Forelimb muscle (tissue), 1 donor: ENCODE data around the gene RTN4RL1. TPM values are rescaled to one million over a fixed set of nuclear protein-coding genes. Genes with fewer than 3 reads are reported as not detected.

Experiments used
- DNase-seq: peaks from one replicate; pipeline ENCODE4 v3.0.0-alpha.2; 2013; ENCODE audit warnings: low read depth
- polyA plus RNA-seq: library from polyadenylated mRNA; unstranded; fragments of 120-200 nt; gene quantifications from one replicate; pipeline ENCODE4 v1.2.1, GENCODE V29; 2013; ENCODE audit not compliant: insufficient read length

The RTN4RL1 gene
- polyA plus RNA-seq, 1 donor: 1.5 TPM

DNA sequence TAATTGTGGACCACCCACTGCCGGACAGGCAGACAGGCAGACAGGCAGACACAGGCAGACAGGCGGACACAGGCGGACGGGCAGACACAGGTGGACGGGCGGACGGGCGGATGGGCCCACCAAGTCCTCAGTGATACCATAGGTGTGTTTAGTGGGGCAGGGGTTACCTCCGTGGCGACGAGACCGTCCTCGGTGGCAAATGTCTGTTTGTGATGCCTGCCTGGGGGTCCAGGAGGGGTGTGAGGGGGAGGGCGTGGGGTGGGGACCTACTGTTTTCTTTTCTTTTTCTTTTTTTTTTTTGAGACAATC, 76.7 kb downstream of the RTN4RL1 start:
- DNase-seq: no peak

DNA sequence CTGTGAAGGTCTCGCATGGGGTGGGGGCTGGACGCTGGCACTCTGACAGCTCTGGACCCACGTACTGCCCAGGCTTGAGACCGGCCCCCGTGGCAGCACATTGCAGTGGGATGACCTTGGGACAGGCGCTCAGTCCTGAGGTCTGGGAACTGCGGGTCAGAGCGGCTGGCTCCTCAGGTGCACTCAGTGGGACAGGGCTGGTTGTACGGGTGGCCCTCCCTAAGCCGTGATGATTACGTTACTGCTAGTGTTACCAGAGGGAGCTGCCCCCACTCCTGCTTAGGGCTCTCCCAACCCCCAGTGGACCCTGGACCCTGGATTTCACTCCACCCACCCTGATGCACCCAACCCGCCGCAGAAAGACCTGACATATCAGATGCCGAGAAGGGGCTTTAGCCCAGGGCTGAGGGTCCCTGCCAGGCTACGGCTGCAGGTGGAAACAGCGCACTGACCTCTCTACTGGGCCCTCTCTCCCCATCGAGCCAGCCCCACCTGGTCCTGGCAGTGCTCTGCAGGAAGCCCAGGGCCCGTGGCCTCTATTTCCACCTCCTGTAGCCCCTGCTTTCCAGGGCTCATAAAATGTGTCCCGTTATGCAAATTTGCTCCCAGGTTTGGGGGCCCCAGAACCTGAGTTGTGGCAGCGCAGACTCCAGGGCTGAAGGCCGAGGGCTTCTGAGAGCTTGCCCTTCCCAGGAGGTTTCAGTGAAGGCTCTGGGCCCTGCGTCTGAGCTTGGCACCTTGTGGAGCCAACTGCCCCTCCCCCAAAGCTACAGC, 77.2 kb downstream of the RTN4RL1 start:
- no peak for DNase-seq

DNA sequence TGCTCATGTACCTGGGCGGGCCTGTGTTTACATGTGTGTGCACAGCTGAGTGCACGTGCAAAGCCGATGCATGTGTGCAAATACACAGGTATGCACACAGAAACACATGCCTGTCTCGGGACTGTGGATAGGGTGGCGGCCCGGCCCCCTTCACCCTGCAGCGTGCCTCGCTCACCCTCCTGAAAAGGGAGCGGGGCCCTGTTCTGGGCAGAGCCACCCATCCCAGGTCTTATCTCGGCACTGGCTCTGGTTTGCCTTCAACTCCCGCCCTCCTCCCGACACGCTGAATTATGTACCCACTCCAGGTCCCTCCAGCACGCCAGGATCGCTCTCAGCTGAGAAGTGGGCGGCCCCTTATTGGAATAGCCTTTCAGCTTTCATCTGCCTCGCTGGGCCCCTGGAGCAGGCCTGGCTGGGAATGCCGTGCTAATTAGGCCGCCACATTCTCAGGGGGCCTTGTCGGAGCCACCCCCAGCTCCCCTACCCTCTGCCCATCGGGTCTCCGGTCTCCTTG, 77.8 kb downstream of the RTN4RL1 start:
- DNase-seq: no peak

DNA sequence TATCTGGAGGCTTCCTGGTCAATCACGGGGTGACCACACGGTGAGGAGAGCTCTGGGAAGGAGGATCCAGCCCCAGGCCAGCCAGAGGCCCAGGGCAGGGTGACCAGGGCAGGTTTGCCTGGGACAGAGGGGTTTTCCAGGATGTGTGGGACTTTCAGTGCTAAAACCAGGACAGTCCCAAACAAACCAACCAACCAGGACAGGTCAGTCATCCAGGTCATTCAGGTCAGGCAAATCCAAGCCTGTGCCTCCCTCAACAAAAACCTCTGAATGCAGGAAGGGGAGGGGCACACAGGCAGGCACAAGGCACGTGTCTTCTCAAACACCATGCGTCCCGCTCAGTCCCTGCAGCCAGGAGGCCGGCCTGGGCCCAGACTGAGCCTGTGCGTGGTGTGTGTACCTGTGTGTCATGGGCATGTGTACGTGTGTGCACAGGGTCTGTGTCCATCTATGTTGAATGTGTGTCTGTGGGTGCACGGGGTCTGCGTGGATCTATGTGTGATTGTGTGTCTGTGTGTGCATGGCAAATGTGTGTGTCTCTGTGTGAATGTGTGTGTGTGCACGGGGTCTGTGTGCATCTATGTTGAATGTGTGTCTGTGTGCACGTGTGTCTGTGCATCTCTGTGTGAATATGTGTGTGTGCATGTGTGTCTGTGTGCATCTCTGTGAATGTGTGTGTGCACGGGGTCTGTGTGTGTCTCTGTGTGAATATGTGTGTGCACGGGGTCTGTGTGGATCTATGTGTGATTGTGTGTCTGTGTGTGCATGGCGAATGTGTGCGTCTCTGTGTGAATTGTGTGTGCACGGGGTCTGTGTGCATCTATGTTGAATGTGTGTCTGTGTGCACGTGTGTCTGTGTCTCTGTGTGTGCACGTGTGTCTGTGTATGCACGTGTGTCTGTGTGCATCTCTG, 78.9 kb downstream of the RTN4RL1 start:
- DNase-seq: no peak

DNA sequence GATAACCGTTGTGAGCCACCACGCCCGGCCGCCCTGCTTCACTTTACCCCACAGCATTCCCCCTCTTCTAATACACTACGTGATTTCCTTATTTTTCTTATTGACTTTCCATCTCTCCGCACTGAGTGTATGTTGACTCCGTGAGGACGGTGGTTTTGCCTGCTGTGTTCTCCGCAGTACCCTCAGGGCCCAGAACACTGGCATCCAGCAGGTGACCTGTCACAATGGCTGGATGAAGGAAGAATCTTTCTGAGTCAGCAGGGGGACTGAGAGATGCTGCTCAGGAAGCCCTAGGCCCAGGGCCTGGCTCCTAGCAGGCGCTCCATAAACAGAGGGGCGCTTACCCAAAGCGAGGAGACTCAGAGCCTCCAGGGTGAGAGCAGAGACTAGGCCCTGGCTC, 79.5 kb downstream of the RTN4RL1 start:
- no peak for DNase-seq

DNA sequence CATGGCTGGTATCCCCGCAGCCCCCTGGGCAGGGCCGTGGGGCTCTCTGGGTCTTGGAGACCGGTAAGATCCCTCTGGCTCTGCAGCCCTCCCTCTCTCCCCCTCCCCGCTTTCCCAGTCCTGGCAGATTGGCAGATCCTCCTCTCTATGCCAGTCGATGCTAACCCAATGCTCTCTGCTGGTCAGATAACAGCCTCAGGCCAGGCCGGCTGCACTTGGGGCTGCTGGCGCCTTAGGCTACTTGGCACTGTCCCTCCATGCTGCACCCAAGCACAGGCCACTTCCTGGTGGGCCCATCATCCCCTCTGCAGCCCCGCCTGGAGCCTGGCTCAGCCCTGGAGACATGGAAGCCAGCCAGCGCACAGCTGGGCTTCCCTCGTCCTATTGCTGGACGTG, 81.7 kb downstream of the RTN4RL1 start:
- DNase-seq: no peak

DNA sequence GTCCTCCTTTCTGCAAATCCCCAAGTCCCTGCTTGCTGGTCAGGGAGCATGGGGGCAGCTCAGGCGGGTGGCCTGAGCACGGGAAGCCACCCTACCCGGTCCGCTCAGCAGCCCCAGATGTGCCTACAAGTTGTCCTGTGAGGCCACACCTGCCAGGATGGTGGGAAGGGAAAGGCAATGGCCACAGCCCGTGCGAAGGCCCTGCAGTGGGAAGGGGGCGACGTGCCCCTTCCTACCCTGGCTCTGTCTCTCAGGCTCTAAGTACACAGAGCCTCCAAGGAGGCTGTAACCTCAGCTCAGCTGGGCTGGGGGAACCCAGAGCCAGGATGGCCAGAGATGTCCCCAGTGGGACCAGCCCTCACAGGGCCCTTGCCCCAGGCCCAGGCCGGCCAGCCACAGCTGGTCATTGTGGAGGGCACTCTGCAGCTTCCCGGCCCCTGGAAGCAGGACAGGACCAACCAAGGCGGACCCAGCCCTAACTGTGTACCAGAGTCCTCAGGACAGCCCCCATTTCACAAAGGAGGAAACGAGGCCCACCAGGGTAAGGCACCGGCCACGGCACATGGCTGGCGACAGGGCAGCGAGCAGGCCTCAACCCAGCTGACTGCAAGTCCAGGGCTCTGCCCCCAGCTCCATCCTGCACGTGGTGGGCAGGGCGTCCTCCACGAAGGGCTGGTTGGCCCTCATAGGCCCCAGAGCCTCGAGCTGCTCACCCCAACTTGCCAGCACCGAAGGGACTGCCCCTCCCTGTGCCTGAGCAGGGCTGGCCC, 82.3 kb downstream of the RTN4RL1 start:
- DNase-seq: no peak

DNA sequence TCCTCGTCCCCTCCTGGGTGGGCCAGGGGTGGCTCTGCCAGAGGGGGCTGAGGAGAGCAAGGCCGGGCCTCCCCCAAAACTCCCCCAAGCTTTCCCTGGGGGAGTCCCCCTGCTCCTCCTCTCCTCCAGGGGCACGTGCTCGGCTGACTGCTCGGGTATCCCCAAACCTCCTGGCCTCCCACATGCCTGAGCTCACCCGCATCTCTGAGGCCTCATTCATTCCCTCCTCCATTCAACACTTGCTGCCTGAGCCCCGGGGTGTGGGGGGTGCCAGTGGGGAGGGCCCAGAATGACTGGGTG, 83.1 kb downstream of the RTN4RL1 start:
- no peak for DNase-seq

DNA sequence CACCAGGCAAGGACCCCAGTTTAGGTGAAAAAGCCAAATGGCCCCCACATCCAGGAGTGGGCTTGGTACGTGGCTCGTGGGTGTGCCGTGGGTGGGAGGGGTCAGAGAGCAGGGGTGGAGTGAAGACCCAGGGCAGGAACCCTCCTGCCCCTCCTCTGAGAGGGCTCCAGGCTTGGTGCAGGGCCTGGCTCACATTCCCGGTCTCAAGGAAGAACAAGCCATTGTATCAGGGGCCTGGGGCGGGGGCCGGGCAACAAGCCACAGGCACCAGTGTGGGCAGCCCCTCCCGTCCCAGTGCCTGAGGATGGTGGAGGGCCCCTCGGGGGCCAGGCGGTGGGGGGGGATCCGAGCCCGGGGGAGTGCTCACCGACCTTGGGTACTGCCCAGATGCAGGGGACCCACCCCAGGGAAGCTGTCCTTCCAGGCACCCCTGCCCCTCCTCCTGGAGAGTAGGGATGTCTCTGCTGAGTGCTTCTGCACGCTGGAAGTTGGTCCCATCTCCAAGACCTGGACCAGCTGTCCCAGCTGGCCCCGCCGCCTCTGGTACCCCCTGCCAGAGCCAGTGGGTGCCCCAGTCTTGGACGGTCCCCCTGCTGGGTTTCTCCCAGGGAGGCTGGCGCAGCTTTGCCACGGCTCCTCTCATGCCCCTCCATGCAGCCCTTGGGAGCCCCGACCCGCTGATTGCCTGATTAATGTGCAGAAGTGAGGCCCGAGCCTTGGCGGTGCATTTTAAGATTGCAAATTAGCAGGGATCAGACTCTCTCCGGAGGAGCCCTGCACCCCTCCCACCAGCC, 83.7 kb downstream of the RTN4RL1 start:
- no peak for DNase-seq

DNA sequence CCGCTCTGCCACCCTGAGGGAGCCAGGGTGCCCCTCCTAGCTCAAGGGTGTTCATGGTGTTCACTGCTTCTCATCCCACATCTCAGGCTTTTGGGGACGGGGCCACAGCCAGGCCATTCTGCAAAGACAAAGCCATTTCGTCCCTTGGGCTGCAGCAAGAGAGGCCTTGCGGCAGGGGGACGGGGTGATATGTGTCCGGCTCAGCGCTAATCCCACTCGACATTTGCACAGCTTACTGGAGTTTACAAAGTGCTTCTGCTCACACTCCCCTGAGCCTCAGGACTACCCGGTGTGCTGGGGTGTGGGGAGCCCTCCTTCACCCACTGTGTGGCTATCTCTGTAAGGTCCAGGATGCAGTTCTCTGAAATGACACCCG, 84.3 kb downstream of the RTN4RL1 start:
- no peak for DNase-seq

DNA sequence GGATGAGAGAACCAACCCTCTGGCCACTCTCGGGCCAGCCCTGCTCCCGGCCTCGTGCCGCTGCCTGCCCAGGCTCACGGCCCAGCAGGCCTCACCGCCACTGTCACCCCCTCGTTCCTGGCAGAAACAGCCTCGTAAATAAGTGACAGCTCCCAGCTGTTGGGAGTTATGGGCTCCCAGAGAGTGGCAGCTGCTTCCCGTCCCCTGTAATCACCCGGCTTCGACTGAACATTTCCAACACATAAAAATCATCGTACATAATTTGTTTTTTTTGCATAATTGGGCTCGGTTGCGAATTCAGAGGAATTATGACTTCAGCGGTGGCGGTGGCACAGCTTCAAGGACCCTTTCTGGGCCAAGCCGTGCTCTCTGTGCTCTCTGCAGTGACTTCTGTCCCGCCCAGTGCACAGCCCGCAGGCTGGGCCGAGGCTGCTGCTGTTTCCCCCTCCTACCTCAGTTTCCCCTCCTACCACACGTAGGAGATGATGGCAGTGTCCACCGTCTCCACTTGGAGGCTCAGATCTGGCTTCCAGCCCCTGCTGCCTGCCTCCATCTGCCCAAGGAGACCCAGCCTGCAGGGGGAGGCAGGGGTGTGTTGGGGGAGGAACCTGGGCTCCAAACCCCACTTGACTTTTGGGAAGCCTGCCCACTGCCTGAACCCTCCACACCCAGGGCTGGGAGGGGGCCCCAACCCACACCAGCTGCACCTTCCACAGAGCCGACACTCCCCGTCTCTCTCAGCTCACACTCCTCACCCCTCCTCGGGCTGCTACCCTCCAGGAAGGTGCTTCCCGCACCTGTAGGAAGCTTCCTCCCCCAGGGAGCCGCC, 84.9 kb downstream of the RTN4RL1 start:
- no peak for DNase-seq

DNA sequence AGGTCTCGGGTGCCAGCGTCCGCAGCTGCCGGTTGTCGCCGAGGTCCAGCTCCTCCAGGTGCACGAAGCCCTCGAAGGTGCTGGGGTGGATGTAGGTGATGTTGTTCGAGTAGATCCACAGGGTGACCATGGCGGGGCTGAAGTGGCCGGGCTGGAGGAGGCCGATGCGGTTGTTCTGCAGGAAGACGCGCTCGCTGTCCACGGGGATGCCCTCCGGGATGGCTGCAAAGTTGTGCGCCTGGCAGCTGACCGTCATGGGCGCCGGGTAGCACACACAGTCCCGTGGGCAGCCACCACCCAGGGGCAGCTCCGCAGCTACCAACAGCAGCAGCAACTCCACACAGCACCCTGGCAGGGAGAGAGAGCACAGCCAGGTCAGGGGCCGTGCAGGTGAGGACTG, 87.7 kb downstream of the RTN4RL1 start:
- DNase-seq: no peak

DNA sequence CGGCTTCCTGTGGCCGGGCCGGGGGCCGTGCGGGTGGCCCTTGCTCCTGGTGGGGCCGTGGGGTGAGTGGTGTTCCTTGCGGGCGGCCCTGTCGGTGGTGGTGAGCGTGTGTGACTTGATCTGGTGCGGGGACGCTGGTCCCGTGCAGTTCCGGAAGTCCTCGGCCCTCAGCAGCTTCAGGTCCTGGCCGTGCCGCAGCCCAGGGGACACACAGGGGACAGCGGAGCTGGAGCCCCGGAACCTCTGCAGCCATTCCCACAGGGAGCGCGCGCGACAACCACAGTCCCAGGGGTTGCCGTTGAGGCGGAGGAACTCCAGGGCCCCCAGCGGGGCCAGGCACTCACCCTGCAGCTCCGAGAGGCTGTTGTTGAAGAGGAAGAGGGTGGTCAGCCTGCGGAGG, 88.4 kb downstream of the RTN4RL1 start:
- no peak for DNase-seq

DNA sequence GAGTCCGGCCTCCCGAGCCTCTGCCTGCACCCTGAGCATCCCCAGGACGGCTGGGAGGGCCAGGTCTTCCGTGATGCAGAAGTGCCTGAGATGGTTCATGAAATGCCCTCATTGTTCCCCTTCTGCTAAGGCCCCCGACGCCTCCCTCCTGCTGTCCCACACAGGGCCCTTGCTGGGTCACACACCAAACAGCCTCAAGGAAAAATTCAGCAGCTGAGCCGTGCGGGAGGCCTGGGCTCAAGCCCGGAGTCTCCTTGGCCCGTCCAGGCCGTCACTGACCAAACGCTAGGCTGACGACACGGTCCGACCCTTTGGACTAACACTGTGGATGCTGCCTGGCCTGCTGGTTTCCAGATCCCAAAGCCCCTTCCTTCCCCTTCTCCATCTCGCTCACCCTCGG, 90.2 kb downstream of the RTN4RL1 start:
- DNase-seq: no peak

DNA sequence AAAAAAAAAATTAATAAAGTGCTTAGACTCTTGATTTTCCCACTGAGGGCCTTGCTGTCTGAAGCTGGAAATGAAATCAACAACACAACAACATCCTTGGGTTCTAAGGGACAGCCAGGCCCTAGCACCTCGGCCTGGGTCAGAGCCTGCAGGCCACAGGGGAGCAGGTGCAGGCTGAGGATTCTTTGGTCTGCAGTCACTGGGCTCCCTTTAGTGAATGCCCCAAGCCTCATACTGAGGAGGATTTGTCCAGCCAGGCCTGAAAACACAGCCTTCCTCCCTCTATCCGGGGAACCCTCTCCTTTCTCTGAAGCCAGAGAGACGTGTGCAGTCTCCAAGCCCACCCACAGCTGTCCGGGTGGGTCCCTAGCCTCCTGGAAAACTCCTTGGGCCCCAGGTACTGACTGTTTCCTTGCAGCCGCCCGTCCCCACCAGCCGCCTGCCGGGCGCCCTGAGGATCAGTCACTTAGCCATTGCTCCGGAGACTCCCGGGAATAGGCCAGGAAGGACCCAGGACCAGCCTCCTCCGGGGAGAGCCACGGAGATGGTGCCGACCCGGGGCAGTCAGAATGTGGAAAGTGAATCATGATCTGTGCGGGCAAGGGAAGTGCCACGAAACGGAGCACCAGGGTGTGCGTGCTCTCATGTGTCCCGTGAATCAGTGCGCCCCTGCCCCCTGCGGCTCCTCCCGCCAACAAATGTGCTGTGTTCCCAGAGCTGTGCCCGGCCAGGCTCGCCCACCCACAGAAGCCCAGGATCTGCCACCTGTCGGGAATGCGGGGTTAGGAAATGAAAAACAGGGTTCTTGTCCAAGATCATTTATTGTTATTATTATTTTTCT, 91.0 kb downstream of the RTN4RL1 start:
- DNase-seq: no peak

DNA sequence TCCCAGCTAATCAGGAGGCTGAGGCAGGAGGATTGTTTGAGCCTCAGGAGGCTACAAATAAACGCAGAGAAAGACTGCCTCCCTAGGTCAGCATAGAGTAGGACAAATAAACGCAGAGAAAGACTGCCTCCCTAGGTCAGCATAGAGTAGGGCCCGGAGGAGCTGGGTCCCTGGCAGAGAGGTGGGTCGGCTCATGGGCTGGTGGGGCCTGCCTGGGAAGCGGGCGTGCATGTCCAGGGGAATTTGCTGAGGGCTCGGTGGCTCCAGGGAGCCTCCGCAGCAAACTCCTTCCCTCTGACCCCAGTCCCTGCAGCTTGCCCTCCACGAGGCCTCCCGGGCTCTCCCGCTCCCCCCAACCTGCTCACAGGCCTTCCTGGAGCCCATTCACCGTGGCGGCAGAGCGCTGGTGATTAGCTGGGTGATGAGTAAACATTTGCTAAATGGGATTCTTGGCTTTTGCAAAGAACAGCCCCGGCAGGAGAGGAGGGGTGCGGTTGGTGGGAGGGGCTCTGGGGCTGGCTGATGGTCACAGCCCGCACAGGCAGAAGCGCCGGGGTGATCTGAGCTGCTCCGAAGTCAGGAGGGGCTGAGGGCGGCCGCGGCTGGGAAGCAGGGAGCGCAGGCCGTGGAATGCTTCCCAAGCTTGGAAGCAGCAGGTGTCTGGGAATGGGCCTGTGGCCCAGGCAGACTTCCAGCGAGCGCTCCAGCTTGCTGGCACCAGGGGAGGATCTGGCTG, 93.1 kb downstream of the RTN4RL1 start:
- no peak for DNase-seq

DNA sequence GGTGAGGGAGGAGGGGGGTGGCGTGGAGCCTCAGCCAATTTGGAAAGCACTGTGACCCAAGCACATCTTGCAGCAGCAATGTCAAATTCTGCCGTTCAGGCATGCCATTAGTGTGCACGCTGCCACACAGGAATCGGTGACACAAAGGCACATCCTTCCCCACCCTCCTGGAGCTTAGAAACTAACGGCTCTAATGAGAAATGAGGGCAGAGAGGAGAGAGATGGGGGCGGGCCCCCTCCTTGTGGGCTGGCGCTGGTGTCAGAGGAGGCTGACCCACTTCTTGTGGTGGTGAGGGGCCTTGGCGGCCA, 94.8 kb downstream of the RTN4RL1 start:
- DNase-seq: no peak

DNA sequence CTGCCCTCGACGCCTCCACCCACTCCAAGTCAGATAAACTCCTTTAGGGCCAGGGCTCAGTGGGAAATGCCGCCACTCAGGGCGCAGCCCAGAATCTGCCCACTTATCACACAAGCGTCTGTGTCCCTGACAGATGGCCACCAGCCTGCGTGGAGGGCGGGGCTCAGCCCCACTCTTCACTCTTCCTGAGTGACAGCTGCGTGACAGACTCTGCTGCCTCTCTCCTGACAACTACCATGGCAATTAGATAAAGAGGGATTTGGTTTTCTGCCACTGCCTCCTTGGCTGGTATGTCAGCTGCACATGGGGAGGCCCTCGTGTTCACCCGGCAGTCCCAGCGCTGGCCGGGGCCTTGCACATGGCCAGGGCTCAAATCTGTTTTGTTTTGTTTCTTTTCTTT, 96.2 kb downstream of the RTN4RL1 start:
- no peak for DNase-seq

DNA sequence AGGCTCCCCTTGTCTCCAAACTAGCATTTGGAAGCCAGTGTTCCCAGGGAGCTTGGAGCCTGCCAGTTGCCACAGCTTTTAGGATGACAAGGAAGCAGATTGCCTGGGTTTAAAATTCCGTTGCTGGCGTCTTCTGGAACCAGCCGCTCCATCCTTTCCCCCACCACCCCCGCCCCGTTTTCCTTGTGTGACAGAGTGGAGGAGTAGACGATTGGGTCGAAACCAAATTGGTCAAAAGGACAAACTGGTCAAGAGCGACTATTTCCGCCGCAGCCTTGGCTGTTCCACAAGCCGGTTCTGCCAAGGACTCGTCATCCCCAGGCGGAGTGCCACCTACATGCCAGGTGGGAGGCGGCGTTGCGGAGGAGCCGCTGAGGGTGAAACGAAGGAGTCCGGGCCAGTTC, 104.2 kb downstream of the RTN4RL1 start:
- no peak for DNase-seq
